IMR-90 (cell line): ENCODE measurements around the gene VEGFA. TPM values are rescaled to one million over a fixed set of nuclear protein-coding genes. Genes with fewer than 3 reads are reported as not detected.

Experiments
- ATAC-seq: fragments of 200-7000 bp; cut with Tn5 transposase; 2 replicates; pipeline ENCODE4 v1.9.1; 2020; ENCODE audit warnings: low read depth, mild to moderate bottlenecking, moderate library complexity
- BruUV-seq: library from RNA; stranded (reverse); fragments of 400-500 nt; replicated peaks from 2 replicates; lab custom pipeline; 2021; lab: Mats Ljungman, UMichigan
- CTCF ChIA-PET: fragments of 300-600 bp; formaldehyde crosslinking; extraction: SDS; loops from one replicate; lab custom pipeline; 2021; ENCODE audit warnings: antibody characterized with exemption; lab: Yijun Ruan, JAX
- POLR2A ChIA-PET: fragments of 300-600 bp; sonication (Branson Sonifier 250); formaldehyde crosslinking; loops from one replicate; lab custom pipeline; 2022; ENCODE audit warnings: antibody characterized with exemption; ENCODE audit not compliant: unreplicated experiment; lab: Charles Lee
- DNase-seq: peaks from one replicate; pipeline ENCODE4 v3.0.0; 2013
- H2AFZ ChIP-seq: replicated peaks from 2 replicates; pipeline ENCODE3; 2013; ENCODE audit warnings: low read length, mild to moderate bottlenecking; ENCODE audit not compliant: poor library complexity
- H2AK5ac ChIP-seq: 2 replicates; pipeline ENCODE4 v1.6.1; 2013; ENCODE audit warnings: low read depth, low read length, inconsistent platforms
- H2AK9ac ChIP-seq: replicated peaks from 2 replicates; pipeline ENCODE3; 2013; ENCODE audit warnings: mild to moderate bottlenecking, low read depth, low read length, moderate library complexity; ENCODE audit not compliant: poor library complexity
- H2BK120ac ChIP-seq: 2 replicates; pipeline ENCODE4 v1.6.1; 2013; ENCODE audit warnings: low read depth, low read length, inconsistent platforms
- H2BK15ac ChIP-seq: 3 replicates; pipeline ENCODE4 v1.6.1; 2013; ENCODE audit warnings: low read depth, low read length, inconsistent platforms
- H2BK20ac ChIP-seq: 2 replicates; pipeline ENCODE4 v1.6.1; 2013; ENCODE audit warnings: low read depth, mild to moderate bottlenecking, inconsistent platforms, low read length, moderate library complexity
- H2BK5ac ChIP-seq: 2 replicates; pipeline ENCODE4 v1.6.1; 2013; ENCODE audit warnings: mild to moderate bottlenecking, low read depth, low read length, inconsistent platforms; ENCODE audit not compliant: poor library complexity, severe bottlenecking
- H3K14ac ChIP-seq: replicated peaks from 2 replicates; pipeline ENCODE4 v1.6.1; 2013; ENCODE audit warnings: low read depth, low read length, inconsistent platforms
- H3K18ac ChIP-seq: 2 replicates; pipeline ENCODE4 v1.6.1; 2013; ENCODE audit warnings: low read depth, low read length, control low read depth
- H3K23ac ChIP-seq: 2 replicates; pipeline ENCODE4 v1.6.1; 2013; ENCODE audit warnings: low read depth, low read length, inconsistent platforms
- H3K27ac ChIP-seq: 2 replicates; pipeline ENCODE4 v1.5.1; 2013; ENCODE audit warnings: mild to moderate bottlenecking, control low read depth, low read length; ENCODE audit not compliant: insufficient read depth
- H3K27me3 ChIP-seq: 2 replicates; pipeline ENCODE4 v1.6.1; 2013; ENCODE audit warnings: low read length; ENCODE audit not compliant: control insufficient read depth, insufficient read depth
- H3K36me3 ChIP-seq: 2 replicates; pipeline ENCODE4 v1.6.1; 2013; ENCODE audit warnings: low read length, mixed read lengths; ENCODE audit not compliant: control insufficient read depth, insufficient read depth
- H3K4ac ChIP-seq: 2 replicates; pipeline ENCODE4 v1.6.1; 2013; ENCODE audit warnings: low read depth, low read length, inconsistent platforms
- H3K4me1 ChIP-seq: 2 replicates; pipeline ENCODE4 v1.6.1; 2013; ENCODE audit warnings: low read length, mixed read lengths; ENCODE audit not compliant: control insufficient read depth, insufficient read depth
- H3K4me2 ChIP-seq: 2 replicates; pipeline ENCODE4 v1.6.1; 2013; ENCODE audit warnings: low read depth, mild to moderate bottlenecking, control low read depth, low read length, moderate library complexity
- H3K4me3 ChIP-seq: 2 replicates; pipeline ENCODE4 v1.5.1; 2013; ENCODE audit warnings: low read depth, mild to moderate bottlenecking, control low read depth, low read length, moderate library complexity; ENCODE audit not compliant: insufficient read depth
- H3K56ac ChIP-seq: 2 replicates; pipeline ENCODE4 v1.6.1; 2013; ENCODE audit warnings: low read length, inconsistent platforms; ENCODE audit not compliant: insufficient read depth; ENCODE audit errors: extremely low read depth
- H3K79me1 ChIP-seq, 2 experiments: 2 replicates each; pipeline ENCODE4 v1.6.1; 2013; ENCODE audit warnings: low read length in 2 of 2, inconsistent platforms in 1 of 2, low read depth in 1 of 2
- H3K9ac ChIP-seq: 2 replicates; pipeline ENCODE4 v1.6.1; 2013; ENCODE audit warnings: low read depth, low read length, control low read depth
- H3K9me1 ChIP-seq: 2 replicates; pipeline ENCODE4 v1.6.1; 2013; ENCODE audit warnings: low read length, inconsistent platforms; ENCODE audit not compliant: insufficient read depth
- H3K9me3 ChIP-seq: 2 replicates; pipeline ENCODE4 v1.6.1; 2013; ENCODE audit warnings: low read length; ENCODE audit not compliant: control insufficient read depth, insufficient read depth
- H4K20me1 ChIP-seq: 2 replicates; pipeline ENCODE4 v1.6.1; 2013; ENCODE audit warnings: low read length, inconsistent platforms; ENCODE audit not compliant: insufficient read depth
- H4K5ac ChIP-seq: 2 replicates; pipeline ENCODE4 v1.6.1; 2013; ENCODE audit warnings: mild to moderate bottlenecking, low read depth, low read length, control low read depth
- H4K8ac ChIP-seq, 2 experiments: 2 replicates each; pipeline ENCODE4 v1.6.1; 2013; ENCODE audit warnings: low read depth in 2 of 2, low read length in 2 of 2, control low read depth in 1 of 2, inconsistent platforms in 1 of 2
- H4K91ac ChIP-seq: 2 replicates; pipeline ENCODE4 v1.6.1; 2013; ENCODE audit warnings: low read depth, low read length, inconsistent platforms; ENCODE audit not compliant: insufficient read depth
- CHD1 ChIP-seq: IDR thresholded peaks from 2 replicates; pipeline ENCODE4 v1.6.1; 2012; ENCODE audit warnings: low read depth, low read length, improper control_type of control experiment
- CTCF ChIP-seq: conservative IDR thresholded peaks from 2 replicates; pipeline ENCODE4 v1.5.1; 2012; ENCODE audit warnings: mild to moderate bottlenecking, low read depth, low read length, improper control_type of control experiment
- MAZ ChIP-seq: IDR thresholded peaks from 2 replicates; pipeline ENCODE4 v1.6.1; 2012; ENCODE audit warnings: low read depth, mild to moderate bottlenecking, low read length, improper control_type of control experiment, moderate library complexity, borderline replicate concordance
- RAD21 ChIP-seq: IDR thresholded peaks from 2 replicates; pipeline ENCODE4 v1.6.1; 2012; ENCODE audit warnings: low read length, improper control_type of control experiment
- SMC3 ChIP-seq: fragments of 150-350 bp; IDR thresholded peaks from 2 replicates; pipeline ENCODE4 v1.6.1; 2016; ENCODE audit warnings: low read depth, mild to moderate bottlenecking, antibody characterized with exemption, low read length, moderate library complexity
- WGBS, 2 experiments: methylation state at CpG; one replicate each; pipeline versions ENCODE4 v1.1.5 to v1.1.7; 2013; ENCODE audit warnings: missing lambda C conversion rate in 2 of 2; ENCODE audit not compliant: insufficient read length in 1 of 2; ENCODE audit errors: extremely low coverage in 2 of 2; 5-methylcytosine and 5-hydroxymethylcytosine counted together
- dilution Hi-C: fragments of 300-500 bp; cut with HindIII; formaldehyde crosslinking; loops from one replicate; pipeline ENCODE4 v1.14.3; 2018; ENCODE audit warnings: low sequenced_read_pairs; ENCODE audit not compliant: unreplicated experiment
- in situ Hi-C: fragments of 300-500 bp; cut with MboI; formaldehyde crosslinking; loops from 3 replicates; pipeline ENCODE4 v1.14.3; 2019; ENCODE audit warnings: low sequenced_read_pairs, inconsistent platforms, mixed read lengths
- intact Hi-C: fragments of 100-400 bp; cut with micrococcal nuclease; formaldehyde crosslinking; loops from 2 replicates; pipeline ENCODE4 v1.10.0; 2022
- polyA plus RNA-seq, 3 experiments: library from polyadenylated mRNA; depleted of rRNA; stranded (reverse); fragments of >200 nt; gene quantifications; 2 replicates each; pipeline ENCODE4 v1.2.3, GENCODE V29; 2012; ENCODE audit warnings: low replicate concordance in 1 of 3
- total RNA-seq: library from RNA; depleted of rRNA; stranded (reverse); fragments of >200 nt; gene quantifications from 2 replicates; pipeline ENCODE4 v1.2.3, GENCODE V29; 2012

The VEGFA gene
- total and polyA plus RNA-seq, 2 of the 4 experiments (the other 2 are of a cell fraction) = 190 to 234 TPM

- H4K20me1 ChIP-seq = no peaks in the 10 kb centered on the region
- no peak overlapping the region for H3K4me2 ChIP-seq
- H2BK20ac ChIP-seq = no peak overlapping the region
- no peak overlapping the region for H3K27ac ChIP-seq
- no peak overlapping the region for H3K56ac ChIP-seq
- no peak overlapping the region for H2BK15ac ChIP-seq
- no peak overlapping the region for H4K5ac ChIP-seq
- H2BK120ac ChIP-seq = no peak overlapping the region
- H4K8ac ChIP-seq = no peak overlapping the region
- no peak overlapping the region for H2AK5ac ChIP-seq
- H3K9ac ChIP-seq = no peak overlapping the region
- H2AK9ac ChIP-seq = no peak overlapping the region
- H3K9me1 ChIP-seq = no peaks in the 10 kb centered on the region
- peaks cover 10% of the 10 kb centered on the region for H3K4me1 ChIP-seq
- in situ Hi-C loops (no loop called here), intact Hi-C loops (loop anchor here (1.0 kb wide), 1 partner anchor 91 kb away; no protein-coding TSS in a partner anchor), dilution Hi-C loops (no loop called here)
- no peak overlapping the region for H3K23ac ChIP-seq
- no peak overlapping the region for H3K14ac ChIP-seq
- no peak overlapping the region for H4K91ac ChIP-seq
- no peak overlapping the region for H3K4ac ChIP-seq
- peak; percentile 52; the same call in 1 of the 2 replicates for ATAC-seq
- H3K18ac ChIP-seq = no peak overlapping the region
- H2AFZ ChIP-seq = no peak overlapping the region
- H3K4me3 ChIP-seq = no peak overlapping the region
- H3K36me3 ChIP-seq = no peaks in the 10 kb centered on the region
- no peaks in the 10 kb centered on the region for H3K9me3 ChIP-seq
- ChIA-PET CTCF (no interaction called here), POLR2A (no interaction called here)
- no peak for DNase-seq
- 100% methylated on average over 1 of the region's 9 CpGs; no CpG with 5 or more reads in 1 of the 2 experiments for WGBS, 2 experiments
- TF ChIP-seq MAZ (peak; percentile 19; the same call in 1 of the 2 replicates), RAD21 (peak; percentile 46), CTCF (peak; percentile 46), SMC3 (peak; percentile 26; the same call in 1 of the 2 replicates), CHD1 (no peak)
- no peaks in the 10 kb centered on the region for H3K79me1 ChIP-seq
- BruUV-seq = no TSS peak
- H3K27me3 ChIP-seq = peaks cover 37% of the 10 kb centered on the region
- no peak overlapping the region for H2BK5ac ChIP-seq
Observed at GRCh38 chr6:43758617-43759050, 11.4 kb upstream of the VEGFA start.
